HEK293T (cell line): Measurements from ENCODE around the gene UNC79.
"Not testable (repeated sequence)": the region's sequence is repeated elsewhere in the genome, so short reads cannot be mapped to it uniquely, and the experiment has no call there.

Experiments
- CTCF ChIA-PET: fragments of 350-600 bp; formaldehyde crosslinking; extraction: SDS; loops from one replicate; lab custom pipeline; 2021; ENCODE audit warnings: antibody characterized with exemption, inconsistent platforms; lab: Yijun Ruan, JAX
- POLR2A ChIA-PET: fragments of 350-600 bp; formaldehyde crosslinking; extraction: SDS; loops from one replicate; lab custom pipeline; 2020; ENCODE audit warnings: antibody characterized with exemption, inconsistent platforms; lab: Yijun Ruan, JAX
- DNase-seq: peaks from one replicate; pipeline ENCODE4 v3.0.0; 2012; ENCODE audit warnings: mixed read lengths; ENCODE audit errors: extremely low spot score
- ARNT ChIP-seq: fragments of 450-650 bp; IDR thresholded peaks from 2 replicates; pipeline ENCODE4 v1.6.1; 2017; ENCODE audit warnings: mild to moderate bottlenecking
- BHLHE40 ChIP-seq: fragments of 450-650 bp; IDR thresholded peaks from 2 replicates; pipeline ENCODE4 v1.6.1; 2016; ENCODE audit warnings: mild to moderate bottlenecking, moderate library complexity, borderline replicate concordance
- CTBP1 ChIP-seq: fragments of 450-650 bp; IDR thresholded peaks from 2 replicates; pipeline ENCODE4 v1.6.1; 2016; ENCODE audit warnings: borderline replicate concordance
- ELF4 ChIP-seq: fragments of 450-650 bp; IDR thresholded peaks from 2 replicates; pipeline ENCODE4 v1.6.1; 2017; ENCODE audit warnings: antibody characterized with exemption
- FOXA1 ChIP-seq: fragments of 450-650 bp; IDR thresholded peaks from 2 replicates; pipeline ENCODE4 v1.6.1; 2016; ENCODE audit warnings: mild to moderate bottlenecking
- FOXK2 ChIP-seq: fragments of 450-650 bp; IDR thresholded peaks from 2 replicates; pipeline ENCODE4 v1.6.1; 2016; ENCODE audit warnings: mild to moderate bottlenecking
- FOXM1 ChIP-seq: fragments of 450-650 bp; IDR thresholded peaks from 2 replicates; pipeline ENCODE4 v1.6.1; 2017; ENCODE audit warnings: mild to moderate bottlenecking, borderline replicate concordance
- HDGF ChIP-seq: fragments of 450-650 bp; IDR thresholded peaks from 2 replicates; pipeline ENCODE4 v1.6.1; 2017; ENCODE audit warnings: antibody characterized with exemption, borderline replicate concordance
- L3MBTL2 ChIP-seq: fragments of 450-650 bp; conservative IDR thresholded peaks from 2 replicates; pipeline ENCODE4 v1.6.1; 2016; ENCODE audit warnings: mild to moderate bottlenecking
- LEF1 ChIP-seq: fragments of 450-650 bp; IDR thresholded peaks from 2 replicates; pipeline ENCODE4 v1.6.1; 2017; ENCODE audit warnings: mild to moderate bottlenecking, borderline replicate concordance
- NFRKB ChIP-seq: fragments of 450-650 bp; IDR thresholded peaks from 2 replicates; pipeline ENCODE4 v1.6.1; 2016; ENCODE audit warnings: mild to moderate bottlenecking, moderate library complexity
- SP1 ChIP-seq: fragments of 450-650 bp; IDR thresholded peaks from 2 replicates; pipeline ENCODE4 v1.6.1; 2017
- SUZ12 ChIP-seq: fragments of 450-650 bp; IDR thresholded peaks from 2 replicates; pipeline ENCODE4 v1.6.1; 2016; ENCODE audit warnings: mild to moderate bottlenecking
- TARDBP ChIP-seq: fragments of 450-650 bp; IDR thresholded peaks from 2 replicates; pipeline ENCODE4 v1.6.1; 2016
- ZNF384 ChIP-seq: fragments of 450-650 bp; IDR thresholded peaks from 2 replicates; pipeline ENCODE4 v1.6.1; 2016
- TF ChIP-seq, protein P1 (sequence below): fragments of 450-650 bp; IDR thresholded peaks from 2 replicates; pipeline ENCODE4 v1.6.1; 2016

UNC79 gene

DNA sequence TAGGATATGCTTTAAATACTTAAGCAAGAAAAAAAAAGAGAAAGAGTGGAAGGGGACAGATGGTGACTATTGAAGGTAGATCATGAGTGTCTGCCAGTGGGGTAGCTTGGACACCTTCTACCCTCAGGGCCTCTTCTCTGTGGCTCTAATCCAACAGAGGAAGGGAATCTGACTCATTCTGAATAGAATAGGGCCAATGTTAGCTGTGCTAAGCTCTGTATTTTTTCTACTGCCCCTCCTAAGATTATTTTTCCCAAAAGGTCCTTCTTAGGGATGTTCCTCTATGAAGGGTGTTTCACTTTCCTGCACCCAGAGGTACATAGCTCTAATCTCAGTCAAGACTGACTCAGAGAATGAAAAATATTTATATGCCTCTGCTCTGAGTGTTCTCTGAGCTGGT, 25.6 kb downstream of the UNC79 start:
- TF ChIP-seq SUZ12, result no peak
- no peak for TF ChIP-seq SP1
- TF ChIP-seq L3MBTL2, result no peak
- TF ChIP-seq ZNF384, result no peak
- no peak for TF ChIP-seq ELF4
- TF ChIP-seq NFRKB, result no peak
- no peak for TF ChIP-seq FOXK2
- no peak for DNase-seq
- CTCF ChIA-PET, result no interaction called here
- POLR2A ChIA-PET, result no interaction called here

GRCh38 chr14:93458234-93458633, 27.5 kb downstream of the UNC79 start:
- DNase-seq, result no peak

GRCh38 chr14:93462479-93462878, 31.7 kb downstream of the UNC79 start:
- TF ChIP-seq FOXA1 (no peak), TARDBP (no peak), SUZ12 (no peak), ELF4 (no peak), BHLHE40 (no peak), HDGF (no peak), FOXM1 (no peak), L3MBTL2 (no peak)
- TF ChIP-seq, protein P1, sequence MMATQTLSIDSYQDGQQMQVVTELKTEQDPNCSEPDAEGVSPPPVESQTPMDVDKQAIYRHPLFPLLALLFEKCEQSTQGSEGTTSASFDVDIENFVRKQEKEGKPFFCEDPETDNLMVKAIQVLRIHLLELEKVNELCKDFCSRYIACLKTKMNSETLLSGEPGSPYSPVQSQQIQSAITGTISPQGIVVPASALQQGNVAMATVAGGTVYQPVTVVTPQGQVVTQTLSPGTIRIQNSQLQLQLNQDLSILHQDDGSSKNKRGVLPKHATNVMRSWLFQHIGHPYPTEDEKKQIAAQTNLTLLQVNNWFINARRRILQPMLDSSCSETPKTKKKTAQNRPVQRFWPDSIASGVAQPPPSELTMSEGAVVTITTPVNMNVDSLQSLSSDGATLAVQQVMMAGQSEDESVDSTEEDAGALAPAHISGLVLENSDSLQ, result no peak
- POLR2A ChIA-PET, result no interaction called here
- DNase-seq, result no peak
- CTCF ChIA-PET, result no interaction called here

More at GRCh38 chr14:93458234-93458633, 27.5 kb downstream of the UNC79 start:
- POLR2A ChIA-PET, result no interaction called here
- TF ChIP-seq HDGF (no peak), FOXM1 (no peak), CTBP1 (no peak), SP1 (no peak), ARNT (no peak)
- CTCF ChIA-PET, result no interaction called here

DNA sequence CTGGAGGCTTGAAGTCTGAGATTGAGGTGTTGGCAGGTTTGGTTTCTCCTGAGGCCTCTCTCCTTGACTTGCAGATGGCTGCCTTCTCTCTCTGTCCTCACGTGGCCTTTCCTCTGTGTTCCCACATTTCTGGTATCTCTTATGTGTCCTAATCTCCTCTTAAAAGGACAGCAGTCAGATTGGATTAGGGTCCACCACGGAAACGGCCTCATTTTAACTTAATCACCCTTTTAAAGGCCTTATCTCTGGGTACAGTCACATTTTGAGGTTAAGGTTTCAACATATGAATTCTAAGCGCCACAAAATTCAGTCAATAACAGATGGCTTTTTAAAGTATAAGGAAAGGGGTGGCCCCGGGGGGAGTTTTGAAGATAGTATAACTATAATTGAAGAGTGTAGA, 33.5 kb downstream of the UNC79 start:
- no peak for TF ChIP-seq FOXM1
- ChIA-PET CTCF (no interaction called here), POLR2A (no interaction called here)
- DNase-seq, result no peak

- no peak for TF ChIP-seq BHLHE40
- TF ChIP-seq NFRKB, result no peak
- no peak for TF ChIP-seq FOXM1
- TF ChIP-seq LEF1, result no peak
- TF ChIP-seq SUZ12, result no peak
- TF ChIP-seq, protein P1, result no peak
- no peak for TF ChIP-seq ZNF384
- TF ChIP-seq L3MBTL2, result no peak
- TF ChIP-seq HDGF, result no peak
- no peak for TF ChIP-seq SP1
- TF ChIP-seq FOXA1, result no peak
- ChIA-PET CTCF (interaction anchor here (0.7 kb wide), 1 partner anchor 203 kb away, joined by 3 read pairs; no protein-coding TSS in a partner anchor), POLR2A (no interaction called here)
- DNase-seq, result no peak
Measured at GRCh38 chr14:93475471-93475870, 44.7 kb downstream of the UNC79 start.

GRCh38 chr14:93476305-93476704, 45.6 kb downstream of the UNC79 start:
- TF ChIP-seq FOXA1 (no peak), LEF1 (no peak), SUZ12 (no peak), BHLHE40 (no peak), CTBP1 (no peak), FOXK2 (no peak), ZNF384 (no peak), ARNT (no peak), NFRKB (no peak), SP1 (no peak), HDGF (no peak), L3MBTL2 (no peak), FOXM1 (no peak), ELF4 (no peak), TARDBP (no peak)
- TF ChIP-seq, protein P1, result no peak
- POLR2A ChIA-PET, result no interaction called here
- CTCF ChIA-PET, result no interaction called here
- no peak for DNase-seq

DNA sequence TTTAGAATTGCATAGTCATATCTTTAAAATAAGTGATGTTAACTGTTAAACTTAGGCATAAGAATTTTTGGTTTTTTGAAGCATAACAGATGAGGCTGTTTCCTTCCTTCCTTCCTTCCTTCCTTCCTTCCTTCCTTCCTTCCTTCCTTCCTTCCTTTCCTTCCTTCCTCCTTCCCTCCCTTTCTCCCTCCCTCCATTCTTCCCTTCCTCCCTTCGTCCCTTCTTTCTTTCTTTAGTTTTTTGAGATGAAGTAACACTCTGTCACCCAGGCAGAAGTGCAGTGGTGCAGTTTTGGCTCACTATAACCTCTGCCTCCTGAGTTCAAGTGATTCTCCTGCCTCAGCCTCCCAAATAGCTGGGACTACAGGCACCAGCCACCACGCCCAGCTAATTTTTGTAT, 48.3 kb downstream of the UNC79 start:
- CTCF ChIA-PET, DNase-seq, POLR2A ChIA-PET: not testable (repeated sequence)

DNA sequence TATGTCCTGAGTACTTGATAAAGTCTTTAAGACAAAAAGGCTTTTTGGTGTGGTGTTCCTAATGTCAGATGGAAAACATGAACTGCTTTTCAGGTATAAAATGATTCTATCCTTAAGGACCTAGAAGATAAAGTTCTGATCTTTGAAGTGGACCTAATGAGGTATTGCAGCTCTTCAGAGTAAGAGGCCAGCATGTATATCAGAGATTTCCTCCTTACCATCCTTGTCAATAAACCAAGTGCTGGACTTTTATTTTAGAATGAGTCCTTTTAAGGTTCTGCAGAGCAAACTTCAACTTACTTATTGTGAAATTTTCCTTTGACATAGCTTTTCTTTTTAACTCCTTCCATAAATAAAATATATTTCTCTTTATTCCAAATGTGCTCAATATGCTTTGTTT, 50.1 kb downstream of the UNC79 start:
- ChIA-PET CTCF (no interaction called here), POLR2A (no interaction called here)
- DNase-seq, result no peak
- TF ChIP-seq ARNT (no peak), HDGF (no peak), ELF4 (no peak), SUZ12 (no peak), FOXM1 (no peak), LEF1 (no peak), FOXK2 (no peak), NFRKB (no peak), BHLHE40 (no peak), TARDBP (no peak), L3MBTL2 (no peak), SP1 (no peak), CTBP1 (no peak), ZNF384 (no peak), FOXA1 (no peak)
- TF ChIP-seq, protein P1, result no peak
